BLaER1 treated with 17β-estradiol and CSF1 and Interleukin-3, amounts not matched to agents 10 nM and 100 nM (cell line): ENCODE results near the gene CENPP.

ENCODE experiments used
- H3K27ac ChIP-seq, 11 experiments: shearing (Covaris generic); formaldehyde crosslinking; 2 replicates each; pipeline ENCODE4 v1.8.1; 2022
- H3K27me3 ChIP-seq, 11 experiments: shearing (Covaris generic); formaldehyde crosslinking; 2 replicates each; pipeline ENCODE4 v1.8.1; 2022
- H3K36me3 ChIP-seq, 11 experiments: shearing (Covaris generic); formaldehyde crosslinking; 2 replicates each; pipeline ENCODE4 v1.8.1; 2022
- H3K4me1 ChIP-seq, 10 experiments: shearing (Covaris generic); formaldehyde crosslinking; 2 replicates each; pipeline ENCODE4 v1.8.1; 2022
- H3K4me2 ChIP-seq, 11 experiments: shearing (Covaris generic); formaldehyde crosslinking; 2 replicates each; pipeline ENCODE4 v1.8.1; 2022
- H3K4me3 ChIP-seq, 10 experiments: shearing (Covaris generic); formaldehyde crosslinking; 2 replicates each; pipeline ENCODE4 v1.8.1; 2022
- H3K9ac ChIP-seq, 11 experiments: shearing (Covaris generic); formaldehyde crosslinking; 2 replicates each; pipeline ENCODE4 v1.8.1; 2022
- H3K9me3 ChIP-seq, 11 experiments: shearing (Covaris generic); formaldehyde crosslinking; replicated peaks in 1 of 11; 2 replicates each; pipeline ENCODE4 v1.8.1; 2022
- H4K20me1 ChIP-seq, 11 experiments: shearing (Covaris generic); formaldehyde crosslinking; 2 replicates each; pipeline ENCODE4 v1.8.1; 2022
- Cebpa-rat ChIP-seq, 11 experiments: shearing (Covaris generic); IDR thresholded peaks; 2 replicates each; pipeline ENCODE4 v1.8.1; 2022

Gene CENPP

DNA sequence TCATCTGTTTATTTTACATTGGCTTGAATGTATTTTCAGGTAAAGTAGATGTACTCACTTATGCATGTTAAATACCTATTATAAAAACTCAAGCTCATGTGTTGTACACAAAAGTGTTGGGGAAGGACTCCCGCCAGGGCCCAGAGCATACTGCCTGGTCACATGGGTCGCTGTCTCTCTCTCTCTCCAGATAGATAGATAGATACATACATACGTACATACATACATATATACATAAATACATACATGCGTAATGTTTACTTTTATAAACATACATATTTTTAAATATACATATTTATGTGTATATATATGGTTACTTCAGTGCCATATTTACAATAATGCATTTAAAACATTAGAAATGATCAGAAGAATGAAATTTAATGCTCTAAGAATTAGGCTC, 131.8 kb downstream of the CENPP start:
- no peaks in the 10 kb centered on the region for H3K36me3 ChIP-seq
- no peak for TF ChIP-seq Cebpa-rat (IDR thresholded peaks at IDR 0.05)
- H4K20me1 ChIP-seq, result no peaks in the 10 kb centered on the region
- no peak overlapping the region for H3K9ac ChIP-seq
- no peaks in the 10 kb centered on the region for H3K4me1 ChIP-seq
- H3K27ac ChIP-seq, result no peak overlapping the region
- H3K4me2 ChIP-seq, result no peak overlapping the region
- H3K27me3 ChIP-seq, result no peaks in the 10 kb centered on the region
- H3K4me3 ChIP-seq, result no peak overlapping the region
- H3K9me3 ChIP-seq, result no peaks in the 10 kb centered on the region

DNA sequence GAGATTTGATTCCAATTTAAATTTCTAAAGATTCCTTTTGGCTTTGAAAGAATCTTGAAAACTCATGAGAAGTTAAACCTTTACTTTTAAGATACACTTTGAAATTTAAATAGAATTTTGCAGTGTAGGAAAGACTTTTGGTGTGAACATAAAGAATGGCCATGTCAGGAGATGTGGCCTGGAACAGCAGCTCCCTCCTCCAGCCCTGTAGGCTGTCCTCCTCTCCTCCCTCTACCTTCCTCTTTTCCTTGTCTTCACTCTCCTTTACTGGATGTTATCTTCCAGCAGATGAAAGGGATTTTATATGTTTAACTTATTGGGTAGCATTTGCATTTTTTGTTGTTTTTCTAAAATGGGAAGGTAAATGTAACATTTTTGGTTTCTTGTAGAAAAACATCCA, 137.6 kb downstream of the CENPP start:
- no peak for TF ChIP-seq Cebpa-rat (IDR thresholded peaks at IDR 0.05)
- Histone ChIP-seq H3K9me3 (no peaks in the 10 kb centered on the region), H3K4me2 (no peak overlapping the region), H3K36me3 (no peaks in the 10 kb centered on the region), H3K9ac (no peak overlapping the region), H3K4me3 (no peak overlapping the region), H4K20me1 (no peaks in the 10 kb centered on the region; a peak in 1 of 22 replicates), H3K27me3 (no peaks in the 10 kb centered on the region), H3K4me1 (peaks cover 0 to 23% (median 4%) of the 10 kb centered on the region in 10 experiments; a peak in 8 of 20 replicates), H3K27ac (no peak overlapping the region)

- Histone ChIP-seq H3K9ac (no peak overlapping the region), H3K4me3 (no peak overlapping the region), H3K4me2 (peak overlapping the region in 4 of 11 experiments; percentile 4 to 10 (median 6); a peak in 2 of 22 replicates), H3K9me3 (no peaks in the 10 kb centered on the region), H3K4me1 (peaks cover 0 to 23% (median 4%) of the 10 kb centered on the region in 10 experiments; a peak in 8 of 20 replicates), H3K27ac (no peak overlapping the region), H3K27me3 (no peaks in the 10 kb centered on the region), H3K36me3 (no peaks in the 10 kb centered on the region), H4K20me1 (no peaks in the 10 kb centered on the region; a peak in 1 of 22 replicates)
- TF ChIP-seq Cebpa-rat (IDR thresholded peaks at IDR 0.05), result no peak
Observed at GRCh38 chr9:92463984-92464383, 138.2 kb downstream of the CENPP start.

GRCh38 chr9:92467041-92467440, 141.3 kb downstream of the CENPP start:
- no peaks in the 10 kb centered on the region for H3K9me3 ChIP-seq
- peaks cover 0 to 23% (median 8%) of the 10 kb centered on the region in 10 experiments; a peak in 9 of 20 replicates for H3K4me1 ChIP-seq
- peak overlapping the region in 1 of 11 experiments; percentile 24; a peak in 1 of 22 replicates for H3K4me2 ChIP-seq
- H3K27me3 ChIP-seq, result no peaks in the 10 kb centered on the region
- no peak overlapping the region for H3K9ac ChIP-seq
- no peak overlapping the region for H3K4me3 ChIP-seq
- no peaks in the 10 kb centered on the region; a peak in 1 of 22 replicates for H4K20me1 ChIP-seq
- TF ChIP-seq Cebpa-rat (IDR thresholded peaks at IDR 0.05), result no peak
- no peak overlapping the region for H3K27ac ChIP-seq
- H3K36me3 ChIP-seq, result no peaks in the 10 kb centered on the region

DNA sequence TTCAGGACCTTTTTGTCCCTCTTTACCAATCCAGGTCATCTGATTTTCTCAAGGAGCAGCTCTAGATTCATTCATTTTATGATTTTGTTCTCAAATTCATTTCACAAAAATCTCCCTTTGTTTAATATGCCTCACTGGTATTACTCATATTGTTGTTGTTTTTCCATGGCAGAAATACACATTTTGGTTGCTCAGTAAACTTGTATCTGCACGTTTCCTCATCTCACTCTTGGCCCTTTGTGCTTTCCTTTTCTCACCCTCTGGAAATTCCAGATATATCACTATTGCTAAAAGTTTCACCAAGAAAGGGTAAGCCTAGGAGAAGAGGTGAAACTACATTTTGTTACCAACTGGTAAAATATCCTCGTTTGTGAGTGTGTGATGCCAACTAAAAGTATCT, 141.8 kb downstream of the CENPP start:
- Histone ChIP-seq H3K27ac (no peak overlapping the region), H3K36me3 (no peaks in the 10 kb centered on the region), H3K9ac (no peak overlapping the region), H3K4me3 (no peak overlapping the region), H3K4me1 (peaks cover 0 to 23% (median 8%) of the 10 kb centered on the region in 10 experiments; a peak in 9 of 20 replicates), H3K4me2 (no peak overlapping the region), H3K27me3 (no peaks in the 10 kb centered on the region), H3K9me3 (no peaks in the 10 kb centered on the region), H4K20me1 (no peaks in the 10 kb centered on the region; a peak in 1 of 22 replicates)
- no peak for TF ChIP-seq Cebpa-rat (IDR thresholded peaks at IDR 0.05)

GRCh38 chr9:92468206-92468605, 142.5 kb downstream of the CENPP start:
- Histone ChIP-seq H4K20me1 (no peaks in the 10 kb centered on the region), H3K4me1 (peaks cover 0 to 23% (median 8%) of the 10 kb centered on the region in 10 experiments; a peak in 9 of 20 replicates), H3K27ac (no peak overlapping the region), H3K9ac (no peak overlapping the region), H3K27me3 (no peaks in the 10 kb centered on the region), H3K4me3 (no peak overlapping the region), H3K36me3 (no peaks in the 10 kb centered on the region), H3K4me2 (no peak overlapping the region), H3K9me3 (no peaks in the 10 kb centered on the region)
- TF ChIP-seq Cebpa-rat (IDR thresholded peaks at IDR 0.05), result no peak

- peaks cover 0 to 8% (median 0%) of the 10 kb centered on the region in 10 experiments; a peak in 1 of 20 replicates for H3K4me1 ChIP-seq
Observed at GRCh38 chr9:92474587-92474986, 148.8 kb downstream of the CENPP start.

DNA sequence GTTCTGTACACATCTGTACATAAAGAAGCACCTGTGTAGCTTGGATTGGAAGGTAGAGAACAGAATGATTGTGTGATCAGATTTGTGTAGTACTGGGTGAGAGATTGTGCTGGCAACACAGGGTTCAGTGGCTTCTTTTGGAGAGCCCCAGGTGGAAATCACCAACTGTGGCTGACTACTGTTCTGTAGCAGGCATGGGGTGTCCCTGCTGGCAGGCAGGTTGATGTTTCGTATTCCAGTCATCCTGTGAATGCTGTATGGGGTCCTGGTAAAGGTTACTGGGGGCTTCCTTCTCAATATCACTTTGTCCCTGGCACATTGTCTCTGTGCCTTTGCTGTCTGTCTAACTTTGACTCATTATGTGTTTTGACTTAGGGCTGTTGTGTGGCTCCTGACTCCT, 151.2 kb downstream of the CENPP start:
- Histone ChIP-seq H3K4me1 (peaks cover 0 to 8% (median 0%) of the 10 kb centered on the region in 10 experiments; a peak in 5 of 20 replicates), H3K27me3 (no peaks in the 10 kb centered on the region), H4K20me1 (no peaks in the 10 kb centered on the region), H3K4me2 (no peak overlapping the region), H3K9me3 (no peaks in the 10 kb centered on the region), H3K27ac (no peak overlapping the region), H3K4me3 (no peak overlapping the region), H3K9ac (no peak overlapping the region), H3K36me3 (no peaks in the 10 kb centered on the region)
- TF ChIP-seq Cebpa-rat (IDR thresholded peaks at IDR 0.05), result no peak

More at GRCh38 chr9:92474587-92474986, 148.8 kb downstream of the CENPP start:
- H3K36me3 ChIP-seq, result no peaks in the 10 kb centered on the region
- no peak overlapping the region for H3K9ac ChIP-seq
- no peaks in the 10 kb centered on the region for H3K27me3 ChIP-seq
- H3K27ac ChIP-seq, result no peak overlapping the region
- no peaks in the 10 kb centered on the region for H4K20me1 ChIP-seq
- TF ChIP-seq Cebpa-rat (IDR thresholded peaks at IDR 0.05), result no peak
- H3K4me3 ChIP-seq, result no peak overlapping the region
- no peak overlapping the region for H3K4me2 ChIP-seq
- H3K9me3 ChIP-seq, result no peaks in the 10 kb centered on the region

GRCh38 chr9:92478783-92479182, 153.0 kb downstream of the CENPP start:
- no peak for TF ChIP-seq Cebpa-rat (IDR thresholded peaks at IDR 0.05)
- Histone ChIP-seq H4K20me1 (no peaks in the 10 kb centered on the region), H3K4me1 (peaks cover 0 to 8% (median 0%) of the 10 kb centered on the region in 10 experiments; a peak in 5 of 20 replicates), H3K27me3 (no peaks in the 10 kb centered on the region), H3K4me3 (no peak overlapping the region), H3K4me2 (no peak overlapping the region), H3K9me3 (no peaks in the 10 kb centered on the region), H3K36me3 (no peaks in the 10 kb centered on the region), H3K27ac (no peak overlapping the region), H3K9ac (no peak overlapping the region)

DNA sequence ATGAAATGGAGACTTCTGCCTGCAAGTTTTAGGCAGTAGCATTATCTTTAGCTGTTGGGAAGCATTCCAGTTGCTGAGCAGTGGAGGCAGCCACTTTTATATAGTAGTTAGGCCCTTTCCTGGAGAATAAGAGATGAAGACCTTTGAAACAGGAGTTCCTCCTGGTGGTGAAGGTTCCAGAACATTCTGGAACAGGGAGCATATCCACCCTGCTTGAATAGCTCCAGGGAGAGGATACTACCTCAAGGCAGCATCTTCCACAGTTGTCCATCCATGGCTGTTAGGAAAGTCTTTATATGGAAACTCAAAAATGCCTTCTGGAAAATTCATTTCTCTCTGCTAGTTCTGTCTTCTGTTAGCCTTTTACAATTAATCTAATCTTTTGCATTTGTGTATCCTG, 153.6 kb downstream of the CENPP start:
- Histone ChIP-seq H3K4me2 (no peak overlapping the region), H3K4me3 (no peak overlapping the region), H3K27ac (no peak overlapping the region), H3K4me1 (peaks cover 0 to 8% (median 0%) of the 10 kb centered on the region in 10 experiments; a peak in 5 of 20 replicates), H3K36me3 (no peaks in the 10 kb centered on the region), H3K9ac (no peak overlapping the region), H3K27me3 (no peaks in the 10 kb centered on the region), H3K9me3 (no peaks in the 10 kb centered on the region), H4K20me1 (no peaks in the 10 kb centered on the region)
- no peak for TF ChIP-seq Cebpa-rat (IDR thresholded peaks at IDR 0.05)
